Activated T-helper 2 cell treated with anti-CD3 and anti-CD28 coated beads, Interferon-gamma antibody, Interleukin-2, Interleukin-4, amounts not matched to agents 10 μg/mL and 5 μg/mL and 100 μg/mL, durations not matched to agents 14 hours and 24 hours and 36 hours (primary cell): Measurements from ENCODE around the gene DENND1A. TPM values are rescaled to one million over a fixed set of nuclear protein-coding genes. Genes with fewer than 3 reads are reported as not detected.

Source experiments
- DNase-seq: peaks from one replicate; pipeline ENCODE4 v3.0.0; 2021; ENCODE audit warnings: low spot score
- H3K27ac Mint-ChIP-seq: one replicate; pipeline ENCODE4 v1.8.0; 2021; ENCODE audit warnings: mixed read lengths
- H3K27me3 Mint-ChIP-seq: one replicate; pipeline ENCODE4 v1.8.0; 2021; ENCODE audit warnings: low read depth, mixed read lengths
- H3K36me3 Mint-ChIP-seq: one replicate; pipeline ENCODE4 v1.8.0; 2021; ENCODE audit warnings: low read depth, mixed read lengths
- H3K4me1 Mint-ChIP-seq: one replicate; pipeline ENCODE4 v1.8.0; 2021; ENCODE audit warnings: low read depth, mixed read lengths
- H3K4me3 Mint-ChIP-seq: one replicate; pipeline ENCODE4 v1.8.0; 2021; ENCODE audit warnings: low read depth, mild to moderate bottlenecking, moderate library complexity, mixed read lengths
- H3K9me3 Mint-ChIP-seq: one replicate; pipeline ENCODE4 v1.8.0; 2021; ENCODE audit warnings: mixed read lengths
- intact Hi-C: fragments of 100-400 bp; cut with micrococcal nuclease; formaldehyde crosslinking; loops from one replicate; pipeline ENCODE4 v1.15.1; 2023
- total RNA-seq: library from RNA; stranded (reverse); gene quantifications from 2 replicates; pipeline ENCODE4 v1.2.3, GENCODE V29; 2022

DENND1A gene
- total RNA-seq, 1 donor from 2014 or later, result 20.0 TPM

GRCh38 chr9:123493627-123494026 lies 436.3 kb downstream of the DENND1A start:
- DNase-seq, result no peak
- no peaks in the 10 kb centered on the region for H3K27me3 Mint-ChIP-seq
- no peak overlapping the region for H3K27ac Mint-ChIP-seq
- H3K9me3 Mint-ChIP-seq, result no peaks in the 10 kb centered on the region
- no peak overlapping the region for H3K4me3 Mint-ChIP-seq
- intact Hi-C loops, result no loop called here
- no peaks in the 10 kb centered on the region for H3K36me3 Mint-ChIP-seq
- H3K4me1 Mint-ChIP-seq, result no peaks in the 10 kb centered on the region

- Mint-ChIP-seq H3K4me1 (no peaks in the 10 kb centered on the region), H3K36me3 (no peaks in the 10 kb centered on the region), H3K27me3 (no peaks in the 10 kb centered on the region), H3K4me3 (no peak overlapping the region), H3K9me3 (no peaks in the 10 kb centered on the region), H3K27ac (no peak overlapping the region)
- DNase-seq, result no peak
- intact Hi-C loops, result no loop called here
Measured at GRCh38 chr9:123490688-123491087, 439.2 kb downstream of the DENND1A start.

GRCh38 chr9:123488722-123489321 lies 441.1 kb downstream of the DENND1A start:
- Mint-ChIP-seq H3K27me3 (no peaks in the 10 kb centered on the region), H3K27ac (no peak overlapping the region), H3K36me3 (no peaks in the 10 kb centered on the region)

GRCh38 chr9:123487944-123488548 lies 441.9 kb downstream of the DENND1A start:
- H3K4me3 Mint-ChIP-seq, result no peak overlapping the region
- no peaks in the 10 kb centered on the region for H3K36me3 Mint-ChIP-seq
- H3K27me3 Mint-ChIP-seq, result no peaks in the 10 kb centered on the region
- H3K4me1 Mint-ChIP-seq, result no peaks in the 10 kb centered on the region
- H3K9me3 Mint-ChIP-seq, result no peaks in the 10 kb centered on the region
- no peak overlapping the region for H3K27ac Mint-ChIP-seq
- intact Hi-C loops, result no loop called here
- DNase-seq, result no peak

More at GRCh38 chr9:123488722-123489321, 441.1 kb downstream of the DENND1A start:
- DNase-seq, result no peak
- Mint-ChIP-seq H3K9me3 (no peaks in the 10 kb centered on the region), H3K4me3 (no peak overlapping the region), H3K4me1 (no peaks in the 10 kb centered on the region)
- intact Hi-C loops, result no loop called here

- no peak overlapping the region for H3K27ac Mint-ChIP-seq
Measured at GRCh38 chr9:123486431-123486830, 443.5 kb downstream of the DENND1A start.

GRCh38 chr9:123485216-123485615 lies 444.7 kb downstream of the DENND1A start:
- no peaks in the 10 kb centered on the region for H3K9me3 Mint-ChIP-seq
- no peak overlapping the region for H3K27ac Mint-ChIP-seq
- no peaks in the 10 kb centered on the region for H3K36me3 Mint-ChIP-seq
- intact Hi-C loops, result no loop called here
- H3K4me1 Mint-ChIP-seq, result no peaks in the 10 kb centered on the region
- H3K27me3 Mint-ChIP-seq, result no peaks in the 10 kb centered on the region
- H3K4me3 Mint-ChIP-seq, result no peak overlapping the region
- no peak for DNase-seq

More at GRCh38 chr9:123486431-123486830, 443.5 kb downstream of the DENND1A start:
- Mint-ChIP-seq H3K9me3 (no peaks in the 10 kb centered on the region), H3K4me3 (no peak overlapping the region), H3K4me1 (no peaks in the 10 kb centered on the region), H3K36me3 (no peaks in the 10 kb centered on the region), H3K27me3 (no peaks in the 10 kb centered on the region)
- no peak for DNase-seq
- intact Hi-C loops, result no loop called here

GRCh38 chr9:123484130-123484529 lies 445.8 kb downstream of the DENND1A start:
- H3K36me3 Mint-ChIP-seq, result no peaks in the 10 kb centered on the region
- no peak overlapping the region for H3K4me3 Mint-ChIP-seq
- no peaks in the 10 kb centered on the region for H3K9me3 Mint-ChIP-seq
- intact Hi-C loops, result no loop called here
- no peaks in the 10 kb centered on the region for H3K27me3 Mint-ChIP-seq
- no peak for DNase-seq
- H3K27ac Mint-ChIP-seq, result no peak overlapping the region
- H3K4me1 Mint-ChIP-seq, result no peaks in the 10 kb centered on the region

- H3K9me3 Mint-ChIP-seq, result no peaks in the 10 kb centered on the region
- no peak overlapping the region for H3K27ac Mint-ChIP-seq
- intact Hi-C loops, result no loop called here
- H3K4me3 Mint-ChIP-seq, result no peak overlapping the region
- DNase-seq, result no peak
- H3K4me1 Mint-ChIP-seq, result no peaks in the 10 kb centered on the region
- no peaks in the 10 kb centered on the region for H3K36me3 Mint-ChIP-seq
- H3K27me3 Mint-ChIP-seq, result no peaks in the 10 kb centered on the region
Measured at GRCh38 chr9:123483191-123483803, 446.6 kb downstream of the DENND1A start.

GRCh38 chr9:123482295-123482968 lies 447.5 kb downstream of the DENND1A start:
- intact Hi-C loops, result no loop called here
- Mint-ChIP-seq H3K4me3 (no peak overlapping the region), H3K4me1 (no peaks in the 10 kb centered on the region), H3K27me3 (no peaks in the 10 kb centered on the region), H3K27ac (no peak overlapping the region), H3K36me3 (no peaks in the 10 kb centered on the region), H3K9me3 (no peaks in the 10 kb centered on the region)
- DNase-seq, result no peak

GRCh38 chr9:123481209-123481865 lies 448.6 kb downstream of the DENND1A start:
- Mint-ChIP-seq H3K4me3 (no peak overlapping the region), H3K27ac (no peak overlapping the region), H3K27me3 (no peaks in the 10 kb centered on the region), H3K9me3 (no peaks in the 10 kb centered on the region), H3K4me1 (no peaks in the 10 kb centered on the region), H3K36me3 (no peaks in the 10 kb centered on the region)
- intact Hi-C loops, result no loop called here
- no peak for DNase-seq

- no peak overlapping the region for H3K27ac Mint-ChIP-seq
- H3K27me3 Mint-ChIP-seq, result no peaks in the 10 kb centered on the region
- H3K4me3 Mint-ChIP-seq, result no peak overlapping the region
- H3K4me1 Mint-ChIP-seq, result no peaks in the 10 kb centered on the region
- intact Hi-C loops, result no loop called here
- H3K36me3 Mint-ChIP-seq, result no peaks in the 10 kb centered on the region
- no peak for DNase-seq
- H3K9me3 Mint-ChIP-seq, result no peaks in the 10 kb centered on the region
Measured at GRCh38 chr9:123480791-123481190, 449.1 kb downstream of the DENND1A start.

GRCh38 chr9:123480096-123480495 lies 449.8 kb downstream of the DENND1A start:
- Mint-ChIP-seq H3K27ac (no peak overlapping the region), H3K4me3 (no peak overlapping the region), H3K9me3 (no peaks in the 10 kb centered on the region), H3K36me3 (no peaks in the 10 kb centered on the region), H3K27me3 (no peaks in the 10 kb centered on the region), H3K4me1 (no peaks in the 10 kb centered on the region)
- intact Hi-C loops, result no loop called here
- DNase-seq, result no peak
